ENCODE measurements around the gene CPSF4. TPM values are rescaled to one million over a fixed set of nuclear protein-coding genes. Genes with fewer than 3 reads are reported as not detected.

Gene CPSF4
- 10 to 100 TPM; 18.6 to 26.0 TPM for total RNA-seq
- long read RNA-seq, transcript CPSF4-204 (8 exons, 1,738 nt), result major isoform, 30 of 56 reads
- long read RNA-seq, transcript CPSF4-201 (8 exons, 1,691 nt), result minor isoform, 5 of 56 reads
- long read RNA-seq, partial matches to known transcripts, result 4 of 56 reads
- long read RNA-seq, other reads (novel, unspliced or antisense), result 17 of 56 reads

- intact Hi-C loops (cut with DNase I, micrococcal nuclease), result no loop called here
- DNase-seq (peak; percentile 95 to 96), ATAC-seq (peak; percentile 97)
Measured at GRCh38 chr7:99438573-99439480, at the start of gene CPSF4, which contains the start of gene PTCD1. TSS of gene CPSF4 (plus strand) at chr7:99438943. CDS start at chr7:99439083, 140 bp downstream. TSS of gene PTCD1 (minus strand) at chr7:99438798. CDS start at chr7:99435242, 3,556 bp downstream.

DNA sequence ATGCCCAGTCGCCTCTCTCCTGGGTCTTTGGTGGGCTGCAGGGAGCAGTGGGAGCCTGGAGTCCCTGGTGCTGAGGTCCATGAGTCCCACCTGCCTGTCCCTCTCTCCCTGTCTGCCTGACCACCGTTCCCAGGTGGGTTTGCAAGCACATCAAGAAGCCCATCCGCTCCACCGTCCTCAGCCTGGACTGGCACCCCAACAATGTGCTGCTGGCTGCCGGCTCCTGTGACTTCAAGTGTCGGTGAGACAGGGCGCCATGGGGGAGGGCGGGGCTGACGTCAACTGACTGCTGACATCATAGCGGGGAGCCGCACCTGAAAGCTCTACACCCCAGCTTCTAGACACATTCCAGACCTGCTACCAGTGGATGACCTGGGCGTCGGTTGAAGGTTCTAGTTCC lies 49.0 kb upstream of the CPSF4 start:
- ATAC-seq (no peak), DNase-seq (no peak)
- intact Hi-C loops (cut with DNase I, micrococcal nuclease), result no loop called here

DNA sequence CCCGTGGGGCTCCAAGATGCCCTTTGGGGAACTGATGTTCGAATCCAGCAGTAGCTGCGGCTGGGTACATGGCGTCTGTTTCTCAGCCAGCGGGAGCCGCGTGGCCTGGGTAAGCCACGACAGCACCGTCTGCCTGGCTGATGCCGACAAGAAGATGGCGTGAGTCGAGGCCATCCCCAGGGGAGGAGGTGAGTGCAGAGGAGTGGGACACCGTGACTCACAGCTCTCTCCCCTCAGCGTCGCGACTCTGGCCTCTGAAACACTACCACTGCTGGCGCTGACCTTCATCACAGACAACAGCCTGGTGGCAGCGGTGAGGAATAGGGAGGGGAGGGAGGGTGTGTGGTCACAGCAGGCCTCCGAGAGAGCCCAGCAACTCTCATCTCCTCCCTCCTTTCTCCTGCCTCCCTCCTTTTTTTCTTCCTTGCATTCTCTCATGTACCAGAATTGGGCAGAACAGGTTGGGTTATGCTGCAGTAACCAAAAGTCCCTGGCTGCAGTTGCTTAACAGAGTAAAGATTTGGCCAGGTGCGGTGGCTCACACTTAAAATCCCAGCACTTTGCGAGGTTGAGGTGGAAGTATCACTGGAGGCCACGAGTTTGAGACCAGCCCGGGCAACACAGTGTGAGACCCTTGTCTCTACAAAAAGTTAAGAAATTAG lies 47.7 kb upstream of the CPSF4 start:
- ATAC-seq (no peak), DNase-seq (no peak)
- intact Hi-C loops (cut with DNase I, micrococcal nuclease), result no loop called here

DNA sequence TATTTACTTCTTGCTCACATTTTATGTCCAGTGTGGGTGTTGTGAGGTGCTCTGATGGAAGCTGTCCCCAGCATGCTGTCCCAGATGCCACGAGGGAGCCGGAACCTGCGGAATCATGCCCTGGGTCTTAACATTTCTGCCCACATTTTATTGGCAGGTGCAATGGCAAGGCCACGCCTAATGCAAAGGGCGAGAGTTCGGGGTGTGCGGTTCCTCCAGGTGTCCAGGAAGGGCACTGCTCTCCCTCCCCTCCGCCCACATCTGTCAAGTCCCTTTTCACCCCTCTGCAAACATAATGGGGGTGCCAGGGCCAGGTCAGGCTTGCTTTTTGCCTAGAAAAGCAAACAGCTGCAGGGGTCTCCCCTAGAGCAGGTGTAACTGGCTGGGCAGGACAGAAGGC lies 46.7 kb upstream of the CPSF4 start:
- peak; percentile 53 for ATAC-seq
- intact Hi-C loops (cut with DNase I, micrococcal nuclease), result no loop called here
- peak; percentile 40 to 64 for DNase-seq

- ATAC-seq (peak; percentile 89), DNase-seq (peak; percentile 90 to 93)
- intact Hi-C loops (cut with DNase I, micrococcal nuclease), result no loop called here
Measured at GRCh38 chr7:99392659-99393354, 45.9 kb upstream of the CPSF4 start.

- DNase-seq (no peak), ATAC-seq (peak; percentile 50)
- intact Hi-C loops (cut with DNase I, micrococcal nuclease), result no loop called here
Measured at GRCh38 chr7:99393355-99394187, 45.2 kb upstream of the CPSF4 start.

DNA sequence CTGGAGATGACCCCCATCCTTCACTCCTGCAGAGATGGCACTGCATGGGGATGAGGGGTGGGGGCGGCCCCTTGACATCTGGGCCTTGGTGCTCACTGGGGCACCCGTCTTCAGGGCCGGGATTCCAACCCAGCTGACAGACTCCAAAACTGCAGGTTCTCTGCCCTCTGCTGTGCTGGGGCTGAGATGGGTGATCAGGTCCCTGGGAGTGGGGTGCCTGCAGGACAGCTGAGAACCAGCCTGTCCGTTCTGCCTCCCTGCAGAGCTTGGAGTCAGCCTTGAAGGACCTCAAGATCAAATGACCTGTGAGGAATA lies 44.6 kb upstream of the CPSF4 start:
- no peak for ATAC-seq
- DNase-seq, result no peak
- intact Hi-C loops (cut with DNase I, micrococcal nuclease), result no loop called here

- no peak for DNase-seq
- ATAC-seq, result no peak
Measured at GRCh38 chr7:99395616-99396327, 43.0 kb upstream of the CPSF4 start.

GRCh38 chr7:99396418-99397296 lies 42.1 kb upstream of the CPSF4 start:
- DNase-seq, result no peak
- intact Hi-C loops (cut with DNase I, micrococcal nuclease), result no loop called here

More at GRCh38 chr7:99395616-99396327, 43.0 kb upstream of the CPSF4 start:
- intact Hi-C loops (cut with DNase I, micrococcal nuclease), result no loop called here

DNA sequence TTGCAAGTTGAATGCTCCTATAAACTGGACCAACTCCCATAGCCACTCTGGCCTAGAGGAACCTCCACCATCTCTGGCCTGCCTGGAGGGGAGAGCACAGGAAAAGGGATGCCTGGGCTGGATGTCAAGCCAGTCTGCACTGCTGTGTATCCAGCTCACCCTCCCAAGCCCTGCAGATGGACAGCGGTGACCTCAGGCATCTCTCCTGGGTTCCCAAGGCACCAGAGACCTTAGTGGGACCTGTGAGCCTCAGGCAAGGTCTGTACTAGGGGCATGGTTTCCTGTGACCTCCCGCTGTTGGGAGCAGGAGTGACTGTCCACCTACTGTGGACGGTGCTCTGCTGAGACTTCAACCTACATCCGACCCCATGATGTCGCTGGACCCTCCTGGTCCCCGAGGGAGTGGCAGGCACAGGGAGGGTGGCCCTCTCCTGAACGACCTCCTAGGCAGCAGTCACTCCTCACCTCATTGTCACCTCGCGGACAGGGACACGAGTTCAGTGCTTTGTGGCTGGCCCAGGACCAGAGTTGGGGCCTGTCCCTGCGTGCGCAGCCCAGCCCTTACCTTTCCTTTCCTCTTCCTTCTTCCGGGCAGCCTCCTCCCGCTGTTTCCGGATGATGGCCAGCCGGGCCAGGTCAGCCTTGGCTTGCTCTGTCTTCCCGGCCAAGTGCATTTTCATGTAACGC lies 41.3 kb upstream of the CPSF4 start:
- intact Hi-C loops (cut with DNase I, micrococcal nuclease), result no loop called here
- DNase-seq (no peak), ATAC-seq (no peak)

More at GRCh38 chr7:99396418-99397296, 42.1 kb upstream of the CPSF4 start:
- ATAC-seq, result no peak

GRCh38 chr7:99398891-99399445 lies 39.8 kb upstream of the CPSF4 start:
- intact Hi-C loops (cut with DNase I, micrococcal nuclease), result no loop called here
- ATAC-seq (no peak), DNase-seq (no peak)

DNA sequence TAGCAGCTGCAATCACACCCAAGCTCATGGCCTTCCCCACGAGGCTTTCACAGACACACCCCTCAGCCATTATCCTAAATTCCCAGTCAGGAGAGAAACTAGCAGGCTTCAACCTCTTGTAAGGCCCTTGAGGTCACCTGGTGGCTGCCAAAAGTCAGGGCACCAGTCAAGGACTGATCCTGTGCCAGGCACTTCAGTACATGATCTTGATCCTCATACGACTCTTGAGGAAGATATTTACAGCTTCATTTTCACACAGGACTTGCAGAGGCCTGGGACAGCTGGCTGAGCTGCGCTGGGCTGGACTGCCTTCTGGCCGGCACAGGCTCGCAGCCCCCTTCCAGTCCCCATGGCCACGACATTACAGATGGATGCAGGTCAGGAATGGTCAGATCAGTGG lies 39.1 kb upstream of the CPSF4 start:
- intact Hi-C loops (cut with DNase I, micrococcal nuclease), result no loop called here
- DNase-seq (no peak), ATAC-seq (no peak)

- intact Hi-C loops (cut with DNase I, micrococcal nuclease), result no loop called here
Measured at GRCh38 chr7:99402854-99403253, 35.9 kb upstream of the CPSF4 start.

GRCh38 chr7:99403764-99404163 lies 35.0 kb upstream of the CPSF4 start:
- intact Hi-C loops (cut with DNase I, micrococcal nuclease), result no loop called here
- ATAC-seq (no peak), DNase-seq (no peak)

More at GRCh38 chr7:99402854-99403253, 35.9 kb upstream of the CPSF4 start:
- ATAC-seq, result no peak
- DNase-seq, result no peak

DNA sequence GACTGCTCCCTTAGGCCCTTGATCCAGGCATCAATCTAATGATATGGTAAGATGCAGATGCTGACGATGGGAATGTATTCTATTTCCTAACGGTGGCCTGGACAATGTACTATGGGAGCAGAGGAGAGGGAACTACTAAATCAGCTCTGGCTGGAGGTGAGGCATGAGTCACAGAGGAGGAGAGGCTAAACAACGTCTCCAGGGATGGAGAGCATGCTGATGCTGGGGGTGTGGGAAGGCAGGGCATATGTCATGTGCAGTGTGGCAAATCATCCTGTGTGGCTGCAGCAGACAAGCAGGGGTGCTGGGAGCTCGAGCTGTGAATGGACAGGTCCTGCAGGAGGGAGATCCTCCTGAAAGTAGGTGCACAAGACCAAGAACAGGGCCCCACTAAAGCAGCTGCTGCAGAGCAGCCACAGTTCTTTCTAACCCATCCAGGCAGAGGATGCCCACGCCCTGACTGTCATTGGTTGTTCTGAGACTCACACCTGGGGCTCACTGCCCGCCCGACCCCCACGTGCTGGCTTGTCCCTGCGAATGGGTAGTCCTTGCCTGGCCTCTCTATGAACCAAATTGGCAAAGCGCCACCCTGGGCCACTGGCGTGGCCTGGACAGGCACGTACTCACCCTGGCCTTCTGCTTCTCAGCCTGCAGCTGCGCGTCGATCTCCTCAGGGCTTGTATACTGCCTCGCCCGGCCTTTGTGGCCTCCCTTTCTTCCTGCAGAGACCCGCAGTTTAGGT lies 34.3 kb upstream of the CPSF4 start:
- intact Hi-C loops (cut with DNase I, micrococcal nuclease), result no loop called here
- no peak for DNase-seq
- no peak for ATAC-seq
